Gastrocnemius medialis (tissue), 4 donors: ENCODE measurements around the gene DNA2. TPM values are rescaled to one million over a fixed set of nuclear protein-coding genes. Genes with fewer than 3 reads are reported as not detected.

Source experiments
- ATAC-seq, 2 donors: fragments of 150-250 bp; one replicate each; pipeline ENCODE4 v1.9.1; 2016
- DNase-seq, 2 donors: peaks; one replicate each; pipeline ENCODE4 v3.0.0-alpha.2; 2019
- H3K27ac ChIP-seq, 4 donors: fragments of 200-600 bp; sonication (generic); 1 replicate in 1 of 4; 2 replicates in 3 of 4; pipeline ENCODE4 v1.5.1; 2016 to 2018; ENCODE audit warnings: mild to moderate bottlenecking in 2 of 4, moderate library complexity in 1 of 4
- H3K27me3 ChIP-seq, 3 donors: fragments of 200-600 bp; sonication (generic) in 2 of 3; 1 replicate in 1 of 3; 2 replicates in 2 of 3; pipeline versions ENCODE4 v1.5.1 to v1.6.0; 2016 to 2019; ENCODE audit warnings: mild to moderate bottlenecking in 1 of 3, moderate library complexity in 1 of 3
- H3K36me3 ChIP-seq, 2 donors: fragments of 200-600 bp; sonication (generic) in 1 of 2; one replicate each; pipeline ENCODE4 v1.5.1; 2017 to 2018
- H3K4me1 ChIP-seq, 2 donors: fragments of 200-600 bp; sonication (generic) in 1 of 2; one replicate each; pipeline ENCODE4 v1.5.1; 2016 to 2017; ENCODE audit warnings: mild to moderate bottlenecking in 2 of 2
- H3K4me3 ChIP-seq, 4 donors: fragments of 200-600 bp; sonication (generic) in 3 of 4; 1 replicate in 1 of 4; 2 replicates in 3 of 4; pipeline ENCODE4 v1.5.1; 2016 to 2019; ENCODE audit warnings: mild to moderate bottlenecking in 2 of 4
- H3K9me3 ChIP-seq, 3 donors: fragments of 200-600 bp; sonication (generic) in 2 of 3; 1 replicate in 1 of 3; 2 replicates in 2 of 3; pipeline ENCODE4 v1.5.1; 2016 to 2019
- CTCF ChIP-seq, 5 experiments: fragments of 450-650 bp in 3 of 5; fragments of 200-600 bp in 2 of 5; sonication (generic) in 2 of 5; IDR thresholded peaks in 4 of 5; conservative IDR thresholded peaks in 1 of 5; 1 replicate in 4 of 5; 2 replicates in 1 of 5; pipeline ENCODE4 v1.5.1; 2016 to 2019; ENCODE audit warnings: antibody characterized with exemption in 5 of 5, mild to moderate bottlenecking in 3 of 5, moderate library complexity in 3 of 5
- POLR2A ChIP-seq, 2 donors: fragments of 450-650 bp; IDR thresholded peaks; one replicate each; pipeline ENCODE4 v1.6.1; 2017; ENCODE audit warnings: antibody characterized with exemption in 2 of 2, mild to moderate bottlenecking in 2 of 2, moderate library complexity in 2 of 2
- in situ Hi-C, 4 donors: fragments of 200-750 bp; cut with MboI; loops; one replicate each; pipeline versions ENCODE4 v1.15.0 to v1.8.0; 2017; ENCODE audit warnings: low sequenced_read_pairs in 4 of 4
- intact Hi-C: fragments of 100-400 bp; cut with DNase I; formaldehyde crosslinking; loops from one replicate; pipeline ENCODE4 v1.15.1; 2023; ENCODE audit warnings: low total_unique reads
- total RNA-seq, 4 donors: library from RNA; depleted of rRNA; stranded (reverse); fragments of >200 nt; gene quantifications; one replicate each; pipeline versions ENCODE4 v1.1.0 to v1.2.3, GENCODE V29; 2016

The DNA2 gene
- total RNA-seq, 4 donors from 2014 or later = 1.0 to 2.3 (median 1.9) TPM

- Histone ChIP-seq H3K27ac (no peak overlapping the region), H3K4me1 (no peaks in the 10 kb centered on the region), H3K36me3 (peaks cover 0 to 45% of the 10 kb centered on the region in 2 donors), H3K4me3 (no peak overlapping the region), H3K27me3 (no peaks in the 10 kb centered on the region), H3K9me3 (no peaks in the 10 kb centered on the region)
- intact Hi-C loops = no loop called here
- TF ChIP-seq CTCF (IDR thresholded peaks at IDR 0.05 in 4 of 5, conservative IDR thresholded peaks at IDR 0.05 in 1 of 5) = no peak
- no peak for ATAC-seq
- in situ Hi-C loops = no loop called here
- no peak for DNase-seq
Observed at GRCh38 chr10:68499544-68499943, 27.8 kb upstream of the DNA2 start.

GRCh38 chr10:68496072-68496471 lies 24.3 kb upstream of the DNA2 start:
- no peak overlapping the region for H3K4me3 ChIP-seq
- TF ChIP-seq CTCF (IDR thresholded peaks at IDR 0.05 in 4 of 5, conservative IDR thresholded peaks at IDR 0.05 in 1 of 5) = no peak
- no peak for TF ChIP-seq POLR2A (IDR thresholded peaks at IDR 0.05)
- H3K27me3 ChIP-seq = no peaks in the 10 kb centered on the region
- H3K36me3 ChIP-seq = peaks cover 0 to 61% of the 10 kb centered on the region in 2 donors
- in situ Hi-C loops (no loop called here), intact Hi-C loops (no loop called here)
- DNase-seq (no peak), ATAC-seq (no peak)
- H3K4me1 ChIP-seq = no peaks in the 10 kb centered on the region
- H3K27ac ChIP-seq = no peak overlapping the region
- H3K9me3 ChIP-seq = no peaks in the 10 kb centered on the region

GRCh38 chr10:68492118-68492517 lies 20.3 kb upstream of the DNA2 start:
- Histone ChIP-seq H3K9me3 (no peaks in the 10 kb centered on the region), H3K27me3 (no peaks in the 10 kb centered on the region), H3K4me1 (no peaks in the 10 kb centered on the region), H3K4me3 (no peak overlapping the region), H3K36me3 (peaks cover 0 to 62% of the 10 kb centered on the region in 2 donors), H3K27ac (no peak overlapping the region)
- no peak for TF ChIP-seq CTCF (IDR thresholded peaks at IDR 0.05 in 4 of 5, conservative IDR thresholded peaks at IDR 0.05 in 1 of 5)
- no peak for TF ChIP-seq POLR2A (IDR thresholded peaks at IDR 0.05)
- in situ Hi-C loops = no loop called here
- intact Hi-C loops = no loop called here
- ATAC-seq (no peak), DNase-seq (no peak)

GRCh38 chr10:68489919-68490318 lies 18.1 kb upstream of the DNA2 start:
- in situ Hi-C loops = no loop called here
- H3K36me3 ChIP-seq = peaks cover 0 to 83% of the 10 kb centered on the region in 2 donors
- DNase-seq = no peak

More at GRCh38 chr10:68489919-68490318, 18.1 kb upstream of the DNA2 start:
- intact Hi-C loops = no loop called here
- H3K27ac ChIP-seq = no peak overlapping the region
- no peaks in the 10 kb centered on the region for H3K4me1 ChIP-seq
- no peaks in the 10 kb centered on the region for H3K27me3 ChIP-seq
- no peak for ATAC-seq
- TF ChIP-seq POLR2A (IDR thresholded peaks at IDR 0.05) (no peak), CTCF (IDR thresholded peaks at IDR 0.05 in 4 of 5, conservative IDR thresholded peaks at IDR 0.05 in 1 of 5) (no peak)
- H3K4me3 ChIP-seq = no peak overlapping the region
- H3K9me3 ChIP-seq = no peaks in the 10 kb centered on the region
